T-helper 22 cell (primary cell): ENCODE data around the gene TBC1D1.
"Not testable (repeated sequence)": the region's sequence is repeated elsewhere in the genome, so short reads cannot be mapped to it uniquely, and the experiment has no call there.

Experiments used
- DNase-seq: peaks from one replicate; pipeline ENCODE4 v3.0.0-alpha.2; 2020; ENCODE audit warnings: low read depth

The TBC1D1 gene

DNA sequence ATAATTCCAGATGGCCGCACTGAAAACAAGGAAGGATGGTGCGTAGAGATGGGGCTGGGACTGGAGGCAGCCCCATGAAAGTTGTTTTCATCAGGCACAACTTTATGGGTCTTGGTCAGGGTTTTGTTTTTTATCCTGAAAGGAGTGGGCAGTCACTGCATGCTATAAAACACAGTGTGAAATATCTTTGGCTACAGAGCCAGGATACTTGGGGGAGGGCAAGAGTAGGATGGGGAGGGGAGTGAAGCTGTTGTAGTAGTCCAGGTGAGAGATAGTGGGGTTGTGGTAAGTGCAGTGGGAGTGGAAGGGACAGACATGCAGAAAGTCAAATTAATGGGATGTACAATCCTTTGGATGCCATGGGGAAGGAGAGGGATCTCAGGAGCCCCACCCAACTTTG, 125.8 kb downstream of the TBC1D1 start:
- no peak for DNase-seq

DNA sequence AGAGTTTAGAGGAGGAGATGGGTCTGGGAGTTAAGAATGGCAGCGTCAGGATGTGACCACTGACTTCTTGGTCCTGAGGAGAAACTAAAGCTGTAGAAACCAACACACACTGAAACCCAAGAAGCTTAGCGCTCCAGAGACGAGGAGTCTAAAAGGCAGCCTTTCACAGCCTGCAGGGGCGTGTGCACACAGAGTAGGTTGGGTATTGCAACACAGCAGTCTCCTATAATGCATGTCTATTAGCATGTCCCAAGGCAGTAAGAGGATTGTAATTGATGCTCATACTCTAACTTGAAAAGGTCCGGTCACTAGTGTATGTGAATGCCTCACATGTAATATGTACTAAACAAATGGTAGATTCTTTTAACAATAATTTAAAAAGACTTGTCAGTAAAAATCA, 126.7 kb downstream of the TBC1D1 start:
- no peak for DNase-seq

DNA sequence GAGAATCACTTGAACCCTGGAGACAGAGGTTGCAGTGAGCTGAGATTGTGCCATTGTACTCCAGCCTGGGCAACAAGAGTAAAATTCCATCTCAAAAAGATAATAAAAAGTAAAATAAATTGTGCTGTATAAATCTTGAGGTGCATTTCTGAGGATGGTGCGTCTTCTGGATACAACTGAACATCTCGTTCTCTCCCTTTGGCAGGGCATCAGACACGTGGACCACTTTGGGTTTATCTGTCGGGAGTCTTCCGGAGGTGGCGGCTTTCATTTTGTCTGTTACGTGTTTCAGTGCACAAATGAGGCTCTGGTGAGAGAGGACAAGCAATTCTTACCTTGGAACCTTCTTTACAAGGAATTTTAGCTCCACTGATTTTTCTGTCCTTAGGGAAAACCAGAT, 129.5 kb downstream of the TBC1D1 start:
- no peak for DNase-seq

DNA sequence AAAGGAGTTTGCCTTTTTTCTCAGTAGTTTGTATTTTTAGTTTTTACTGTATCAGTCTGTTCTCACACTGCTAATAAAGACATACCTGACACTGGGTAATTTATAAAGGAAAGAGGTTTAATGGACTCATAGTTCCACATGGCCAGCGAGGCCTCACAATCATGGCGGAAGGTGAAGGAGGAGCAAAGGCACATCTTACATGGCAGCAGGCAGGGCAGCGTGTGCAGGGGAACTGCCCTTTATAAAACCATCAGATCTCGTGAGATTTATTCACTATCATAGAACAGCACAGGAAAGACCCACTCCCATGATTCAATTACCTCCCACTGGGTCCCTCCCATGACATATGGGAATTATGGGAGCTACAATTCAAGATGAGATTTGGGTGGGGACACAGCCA, 130.1 kb downstream of the TBC1D1 start:
- not testable (repeated sequence) for DNase-seq

DNA sequence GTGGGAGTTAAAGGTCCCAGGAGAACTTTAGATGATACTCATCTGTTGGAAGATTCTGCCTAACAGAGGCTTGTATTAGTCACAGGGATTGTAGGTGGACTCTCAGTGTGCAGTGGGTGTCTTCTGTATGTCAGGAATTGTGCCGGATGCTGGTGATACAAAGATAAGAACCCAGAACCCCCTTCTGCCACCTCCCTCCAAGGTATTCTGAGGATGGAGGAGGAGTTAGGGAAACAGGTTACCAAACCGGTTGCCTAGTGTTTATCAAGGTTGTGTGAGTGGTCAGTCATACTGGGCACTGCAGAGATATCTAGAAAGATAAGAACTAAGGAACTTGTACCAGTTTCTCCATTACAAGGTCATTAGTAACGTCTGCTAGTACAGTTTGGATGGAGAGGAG, 130.9 kb downstream of the TBC1D1 start:
- DNase-seq, result no peak

DNA sequence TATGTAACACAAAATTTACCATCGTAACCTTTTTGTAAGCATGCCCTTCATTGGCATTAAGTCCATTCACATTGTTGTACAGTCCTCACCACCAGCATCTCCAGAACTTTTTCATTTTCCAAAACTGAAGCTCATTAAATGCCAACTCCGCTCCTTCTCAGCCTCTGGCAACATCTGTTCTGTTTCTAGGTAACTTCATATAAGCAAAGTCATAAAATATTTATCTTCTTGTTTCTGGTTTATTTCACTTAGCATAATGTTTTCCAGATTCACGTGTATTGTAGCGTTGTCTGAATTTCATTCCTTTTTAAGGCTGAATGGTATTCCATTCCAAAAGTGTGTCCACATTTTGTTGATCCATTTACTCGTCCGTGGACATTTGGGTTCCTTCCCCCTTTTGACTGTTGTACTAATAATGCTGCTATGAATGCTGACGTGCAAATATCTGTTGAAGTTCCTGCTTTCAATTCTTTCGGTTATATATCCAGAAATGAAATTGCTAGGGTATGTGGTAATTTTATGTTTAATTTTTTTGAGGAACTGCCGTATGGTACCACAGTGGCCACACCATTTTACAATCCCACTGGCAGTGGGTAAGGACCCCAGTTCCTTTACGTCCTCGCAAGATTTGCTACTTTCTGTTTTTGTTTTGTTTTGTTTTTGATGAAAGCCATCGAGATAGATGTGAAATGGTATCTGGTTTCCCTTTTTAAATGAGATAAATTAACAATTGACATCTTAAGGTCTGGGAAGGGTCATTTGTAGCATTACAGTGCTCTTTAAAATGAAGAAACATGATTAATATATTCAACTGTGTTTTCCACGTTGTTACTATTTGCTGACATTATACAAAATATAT, 132.7 kb downstream of the TBC1D1 start:
- DNase-seq, result no peak

DNA sequence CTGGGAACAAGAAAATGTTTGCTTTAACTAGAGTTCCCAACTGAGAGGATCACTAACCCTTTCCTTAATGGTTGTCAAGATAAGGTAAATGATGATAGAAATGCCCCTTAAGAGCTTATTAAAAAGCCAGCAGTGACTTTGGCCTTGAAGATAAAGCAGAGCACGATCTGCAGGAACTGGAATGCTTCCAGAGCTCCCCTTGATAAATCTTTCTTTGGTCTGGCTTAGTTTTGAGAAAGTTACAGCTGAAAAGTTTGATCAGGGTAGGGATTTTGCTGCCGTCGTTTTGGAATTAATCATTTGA, 133.3 kb downstream of the TBC1D1 start:
- DNase-seq, result no peak

DNA sequence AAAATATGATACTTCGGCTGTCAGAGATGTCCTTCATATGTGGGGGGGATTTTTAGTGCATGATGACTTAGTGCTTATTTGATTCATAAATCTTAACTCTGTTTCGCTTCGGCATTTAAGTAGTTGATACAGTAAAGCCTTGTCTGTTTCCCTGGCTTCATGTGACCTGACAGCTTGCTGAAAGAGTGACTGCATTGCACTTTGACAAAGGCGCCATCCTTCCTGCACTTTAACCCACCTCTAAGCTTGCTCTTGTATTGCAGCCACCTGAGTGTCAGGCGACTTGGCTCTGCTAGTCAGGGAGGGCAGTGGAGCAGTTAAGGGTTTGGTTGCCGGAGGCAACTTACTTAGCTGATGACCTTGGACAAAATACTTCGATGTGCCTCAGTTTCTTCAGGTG, 134.8 kb downstream of the TBC1D1 start:
- no peak for DNase-seq

DNA sequence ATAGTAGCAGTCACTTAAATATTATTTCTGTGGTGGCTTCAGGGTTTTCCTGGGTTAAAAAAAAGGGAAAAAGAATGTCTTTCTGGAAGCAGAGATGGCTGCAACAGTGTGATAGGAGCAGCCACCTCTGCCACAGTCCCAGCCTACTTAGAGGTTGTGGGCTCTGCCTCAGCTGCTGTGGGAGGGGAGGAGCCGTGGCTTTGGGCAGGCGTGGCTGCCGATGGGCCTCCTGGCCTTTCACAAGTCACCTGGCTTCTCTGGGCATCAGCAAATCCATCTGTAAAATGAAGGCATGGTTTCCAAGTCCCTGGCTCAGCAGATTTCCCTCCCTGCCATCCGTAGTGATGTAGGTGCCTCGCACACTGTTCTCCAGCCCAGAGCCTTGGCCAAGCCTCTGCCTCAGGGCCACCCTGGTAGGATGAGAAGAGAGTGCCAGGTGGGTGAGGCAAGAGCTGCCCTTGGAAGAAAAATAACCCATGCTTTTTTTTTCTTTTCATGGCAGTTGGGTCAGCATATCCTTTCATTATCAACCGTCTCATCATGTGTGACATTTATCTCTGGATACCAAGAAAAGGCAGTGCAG, 135.4 kb downstream of the TBC1D1 start:
- no peak for DNase-seq

DNA sequence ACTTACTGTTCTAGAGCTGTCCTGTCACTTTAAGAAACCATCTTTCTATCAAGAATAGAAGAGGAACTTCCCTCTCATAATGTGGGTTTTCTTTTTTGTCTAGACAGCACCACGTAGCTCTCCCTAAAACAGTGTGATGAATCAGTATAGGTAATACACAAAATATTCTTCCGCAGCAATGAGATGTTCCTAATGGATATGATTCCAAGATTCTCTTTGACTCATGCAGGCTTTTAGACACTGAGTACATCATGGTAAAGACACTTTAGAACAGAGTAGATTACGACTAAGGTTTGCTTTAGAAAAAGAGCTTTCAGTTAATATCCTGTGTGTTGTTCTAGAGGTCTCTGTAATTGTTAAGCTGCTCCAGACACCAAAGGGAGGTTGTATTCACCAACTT, 139.1 kb downstream of the TBC1D1 start:
- no peak for DNase-seq

DNA sequence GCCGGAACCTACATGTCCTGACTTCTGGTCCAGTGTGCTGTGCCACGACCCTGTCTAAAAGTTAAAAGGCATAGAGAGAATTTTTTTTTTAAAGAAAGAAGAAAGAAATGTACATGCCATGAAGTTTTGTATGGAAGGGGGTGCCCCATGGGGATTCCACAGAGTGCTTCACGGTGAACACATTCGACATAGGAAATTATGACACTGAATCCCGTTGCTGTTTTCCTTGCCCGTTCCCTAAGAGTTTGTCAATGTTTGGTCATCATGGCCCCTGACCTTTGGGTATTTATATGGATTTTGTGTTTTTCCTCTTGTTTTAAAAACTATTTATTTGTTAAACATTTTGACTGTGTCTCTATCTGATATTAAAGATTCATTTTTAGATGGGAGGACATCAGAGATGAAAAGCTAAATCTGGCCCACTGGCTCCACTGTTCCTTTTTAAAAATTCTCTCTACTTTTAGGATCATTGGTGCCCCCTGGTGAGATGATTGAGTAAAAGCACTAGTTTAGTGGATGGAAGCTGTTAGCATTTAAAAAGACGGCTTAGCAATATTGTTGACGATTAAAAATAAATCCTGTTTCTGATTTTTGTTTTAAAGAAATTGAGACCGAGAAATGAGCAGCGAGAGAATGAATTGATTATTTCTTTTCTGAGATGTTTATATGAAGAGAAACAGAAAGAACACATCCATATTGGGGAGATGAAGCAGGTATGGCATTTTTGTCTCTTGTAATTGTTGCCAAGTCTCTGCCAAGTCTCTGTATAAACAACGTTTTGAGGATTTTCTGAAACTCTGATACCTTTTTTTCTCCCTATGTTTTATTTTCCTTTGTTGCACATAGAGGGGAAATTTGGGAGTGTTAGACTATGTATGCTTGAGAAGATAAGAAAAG, 144.3 kb downstream of the TBC1D1 start:
- DNase-seq, result no peak

DNA sequence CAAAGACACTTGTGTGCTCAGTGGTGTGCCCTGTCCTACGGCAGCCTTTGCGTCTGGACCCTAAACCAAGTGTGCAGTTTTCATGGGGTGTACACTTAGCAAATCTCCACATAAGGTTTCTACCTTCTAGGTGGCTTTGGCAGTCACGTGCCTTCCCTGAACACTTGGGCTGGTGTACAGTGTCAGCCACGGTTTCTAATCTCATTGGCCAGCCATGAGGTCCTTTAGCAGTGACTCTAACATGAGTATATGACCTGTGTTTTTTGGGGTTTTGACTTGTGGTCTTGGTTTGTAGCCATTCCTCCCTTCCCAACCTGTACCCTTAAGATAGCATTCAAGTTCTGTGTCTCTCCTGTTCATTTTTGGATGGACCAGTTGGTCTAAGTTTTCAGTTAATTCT, 145.7 kb downstream of the TBC1D1 start:
- no peak for DNase-seq

DNA sequence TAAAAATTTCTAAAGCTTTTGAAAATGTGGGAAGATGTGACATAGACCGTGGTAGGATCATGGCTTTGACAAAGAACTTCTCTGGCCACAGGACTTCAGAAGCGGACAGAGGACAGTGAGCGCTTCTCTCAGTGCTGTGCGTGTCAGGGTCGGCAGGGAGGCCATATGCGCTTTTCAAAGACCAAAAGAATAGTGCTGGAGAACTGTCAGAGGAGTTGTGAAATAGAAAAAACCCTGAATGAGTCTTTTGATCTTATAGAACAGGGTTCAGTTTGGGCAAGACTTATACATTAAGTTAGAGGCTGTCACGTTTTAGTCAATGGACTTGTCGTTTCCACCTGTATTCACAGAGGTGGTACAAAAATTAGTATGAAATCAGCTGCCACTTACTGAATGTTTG, 146.7 kb downstream of the TBC1D1 start:
- DNase-seq, result no peak

DNA sequence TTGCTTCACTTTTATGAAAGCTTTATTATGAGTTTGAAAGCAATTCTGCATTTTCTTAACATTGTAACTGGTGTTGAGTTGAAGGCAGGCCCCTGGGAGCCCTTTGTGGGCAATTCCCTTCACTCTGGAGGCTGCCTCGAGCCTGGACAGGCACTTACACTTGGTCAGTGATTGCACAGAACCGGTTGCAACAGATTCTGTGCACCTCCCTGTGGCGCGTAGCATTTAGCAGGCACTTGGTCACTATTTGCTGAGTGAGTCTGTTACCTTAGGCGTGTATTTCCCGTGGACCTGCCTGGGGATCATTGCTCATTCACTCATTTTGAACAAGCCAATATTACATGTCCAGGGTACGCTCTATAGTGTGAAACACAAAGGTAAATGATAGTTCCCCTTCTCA, 149.7 kb downstream of the TBC1D1 start:
- DNase-seq, result no peak

DNA sequence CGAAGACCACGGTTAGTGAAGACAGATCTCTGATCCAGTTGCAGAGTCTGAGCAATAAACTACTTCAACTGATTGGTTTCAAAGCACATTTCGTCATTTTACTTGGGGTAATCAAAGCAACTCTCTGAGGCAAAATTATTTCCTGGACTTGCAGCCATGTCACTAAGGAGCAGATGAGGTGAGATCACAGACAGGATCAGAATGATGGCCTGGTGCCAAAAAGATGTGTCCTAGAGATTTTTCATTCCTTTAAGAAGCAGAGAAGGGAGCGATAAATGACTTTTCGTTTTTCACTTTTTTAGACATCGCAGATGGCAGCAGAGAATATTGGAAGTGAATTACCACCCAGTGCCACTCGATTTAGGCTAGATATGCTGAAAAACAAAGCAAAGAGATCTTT, 153.2 kb downstream of the TBC1D1 start:
- no peak for DNase-seq

DNA sequence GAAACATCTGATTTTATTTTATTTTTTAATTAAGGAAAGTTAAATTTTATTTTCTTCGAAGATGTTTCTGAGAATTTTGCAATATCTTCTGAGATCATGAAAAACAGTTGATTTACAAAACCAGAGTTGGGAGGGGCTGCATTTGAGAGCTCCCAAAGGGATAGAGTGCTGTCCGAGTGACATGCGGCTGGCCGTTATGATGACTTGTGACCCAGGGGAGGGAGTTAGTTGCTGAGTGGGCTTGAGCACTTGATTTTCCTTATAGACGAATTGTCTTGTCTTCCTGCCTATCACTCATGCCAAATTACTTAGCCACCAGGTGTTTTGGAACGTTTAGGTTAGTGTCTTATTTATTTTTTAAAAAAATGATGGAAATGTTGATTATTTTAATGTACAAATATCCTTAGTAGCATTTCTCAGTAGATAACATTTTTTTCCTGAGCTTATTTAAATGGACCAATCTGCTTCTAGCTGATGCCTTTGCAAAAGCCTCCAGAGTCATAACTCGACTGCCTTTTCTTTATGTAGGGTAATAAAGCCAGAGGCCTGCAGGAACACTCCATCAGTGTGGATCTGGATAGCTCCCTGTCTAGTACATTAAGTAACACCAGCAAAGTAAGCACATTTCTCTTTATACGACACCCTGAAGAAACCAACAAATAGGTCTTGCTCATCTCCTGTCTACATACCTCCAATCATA, 154.6 kb downstream of the TBC1D1 start:
- DNase-seq, result no peak

DNA sequence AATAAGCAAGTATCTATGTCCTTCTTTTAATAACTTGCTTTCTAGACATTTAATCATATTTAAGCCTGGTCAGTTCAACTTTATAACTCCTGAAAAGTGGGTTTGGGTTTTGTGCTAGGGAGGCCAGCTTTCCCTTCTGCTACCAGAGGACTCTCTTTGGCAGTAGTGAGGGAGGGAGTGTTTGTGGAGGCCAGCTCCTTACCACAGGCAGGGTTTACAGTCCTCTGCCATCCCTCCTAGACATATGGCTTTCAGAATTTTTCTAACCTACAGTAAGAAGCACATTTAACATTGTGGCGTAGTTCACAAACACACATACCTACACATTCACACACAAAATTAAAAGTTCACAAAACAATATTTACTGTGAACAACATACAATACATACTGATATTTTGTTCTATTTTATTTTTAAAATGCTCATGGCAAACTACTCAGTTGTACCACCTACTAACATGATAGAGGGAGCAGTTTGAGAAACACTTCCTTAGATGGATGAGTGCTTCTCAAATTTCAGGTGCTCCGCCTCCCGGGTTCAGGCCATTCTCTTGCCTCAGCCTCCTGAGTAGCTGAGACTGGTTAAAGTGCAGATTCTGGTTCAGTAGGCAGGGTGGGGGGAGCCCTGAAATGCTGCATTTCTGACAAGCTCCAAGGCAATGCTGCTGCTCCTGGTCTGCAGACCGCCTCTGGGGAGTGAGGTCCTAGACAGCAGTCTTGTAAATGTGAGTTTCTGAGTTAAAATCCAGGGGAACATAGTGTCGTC, 156.0 kb downstream of the TBC1D1 start:
- DNase-seq, result no peak

DNA sequence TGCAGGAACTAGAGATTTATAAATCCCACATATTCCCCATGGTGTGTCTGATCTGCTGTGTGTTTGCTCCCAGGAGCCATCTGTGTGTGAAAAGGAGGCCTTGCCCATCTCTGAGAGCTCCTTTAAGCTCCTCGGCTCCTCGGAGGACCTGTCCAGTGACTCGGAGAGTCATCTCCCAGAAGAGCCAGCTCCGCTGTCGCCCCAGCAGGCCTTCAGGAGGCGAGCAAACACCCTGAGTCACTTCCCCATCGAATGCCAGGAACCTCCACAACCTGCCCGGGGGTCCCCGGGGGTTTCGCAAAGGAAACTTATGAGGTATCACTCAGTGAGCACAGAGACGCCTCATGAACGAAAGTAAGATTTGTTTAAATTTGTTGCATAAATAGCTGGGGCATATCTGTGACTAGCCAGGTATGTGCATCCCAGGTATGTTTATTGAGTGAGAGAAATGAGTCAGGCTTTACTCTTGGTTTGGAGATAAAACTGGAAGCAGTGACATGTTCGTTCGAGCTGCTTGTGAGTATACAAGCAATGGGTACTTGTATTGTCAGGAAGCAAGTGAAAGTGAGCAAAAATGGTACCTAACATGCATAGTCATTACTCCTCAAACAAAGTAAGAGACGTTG, 158.8 kb downstream of the TBC1D1 start:
- no peak for DNase-seq

DNA sequence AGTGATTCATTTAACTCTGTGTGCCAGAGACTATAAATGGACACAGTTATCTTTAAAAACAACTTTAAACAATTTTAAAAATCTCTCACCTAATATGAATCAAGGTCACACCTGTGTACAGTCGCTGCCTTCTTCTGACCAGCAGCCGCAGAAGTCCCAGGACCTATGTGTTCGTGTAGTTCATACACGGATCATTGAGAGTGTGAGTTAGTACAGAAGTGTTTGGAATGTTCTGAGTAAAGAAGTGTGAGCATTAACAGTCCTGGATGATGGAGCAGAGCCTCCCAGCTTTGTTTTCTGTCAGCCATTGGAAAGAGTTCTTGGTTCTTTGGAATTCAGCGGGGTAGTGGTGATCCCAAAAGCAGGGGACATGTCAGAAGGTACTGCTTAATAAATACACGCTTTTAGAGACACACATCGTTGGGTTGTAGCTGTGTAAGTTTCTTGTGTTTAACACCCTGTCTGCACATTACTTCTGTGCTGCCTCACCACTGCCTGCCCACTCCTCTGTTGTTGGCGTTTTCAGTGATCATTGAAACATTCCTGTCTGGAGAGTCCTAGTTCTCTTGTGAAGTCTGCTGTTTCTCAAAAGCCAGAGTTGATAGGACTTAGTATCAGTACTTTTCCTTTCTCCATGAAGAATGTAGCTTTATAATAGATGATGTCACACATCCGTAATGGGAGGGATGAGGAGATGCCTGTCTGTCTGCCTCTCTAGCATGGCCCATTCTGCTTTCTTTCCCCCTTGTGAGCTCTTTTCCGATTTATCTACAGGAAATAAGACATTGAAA, 159.9 kb downstream of the TBC1D1 start:
- DNase-seq, result no peak

DNA sequence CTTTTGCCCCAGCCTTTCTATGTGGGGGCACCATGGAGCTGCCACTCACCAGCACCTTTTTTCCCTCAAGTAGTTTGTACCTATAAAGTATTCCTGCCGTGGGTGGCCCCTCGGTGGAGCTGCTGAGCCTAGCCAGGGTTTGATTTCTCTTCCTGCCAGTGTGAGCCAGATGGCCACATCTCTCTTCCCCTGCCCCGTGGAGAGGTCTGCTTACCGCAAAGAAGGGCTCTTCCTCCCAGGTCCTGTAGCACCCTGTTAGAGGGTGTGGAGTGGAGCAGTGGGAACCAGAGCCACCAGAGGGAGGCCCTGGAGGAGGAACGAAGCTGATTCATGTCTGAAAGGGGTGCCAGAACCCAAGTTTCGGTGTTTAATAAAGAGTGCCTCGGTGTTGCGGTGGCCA, 164.7 kb downstream of the TBC1D1 start:
- DNase-seq, result no peak
